Activated naive CD4-positive, alpha-beta T cell (primary cell): ENCODE measurements around the gene CCSAP.
A peak's percentile ranks its signal among the peaks of the same experiment; 100 is the strongest.

Experiments used
- DNase-seq, 4 experiments: peaks; one replicate each; lab custom pipeline; 2025; lab: John Stamatoyannopoulos, UW

CCSAP gene

DNA sequence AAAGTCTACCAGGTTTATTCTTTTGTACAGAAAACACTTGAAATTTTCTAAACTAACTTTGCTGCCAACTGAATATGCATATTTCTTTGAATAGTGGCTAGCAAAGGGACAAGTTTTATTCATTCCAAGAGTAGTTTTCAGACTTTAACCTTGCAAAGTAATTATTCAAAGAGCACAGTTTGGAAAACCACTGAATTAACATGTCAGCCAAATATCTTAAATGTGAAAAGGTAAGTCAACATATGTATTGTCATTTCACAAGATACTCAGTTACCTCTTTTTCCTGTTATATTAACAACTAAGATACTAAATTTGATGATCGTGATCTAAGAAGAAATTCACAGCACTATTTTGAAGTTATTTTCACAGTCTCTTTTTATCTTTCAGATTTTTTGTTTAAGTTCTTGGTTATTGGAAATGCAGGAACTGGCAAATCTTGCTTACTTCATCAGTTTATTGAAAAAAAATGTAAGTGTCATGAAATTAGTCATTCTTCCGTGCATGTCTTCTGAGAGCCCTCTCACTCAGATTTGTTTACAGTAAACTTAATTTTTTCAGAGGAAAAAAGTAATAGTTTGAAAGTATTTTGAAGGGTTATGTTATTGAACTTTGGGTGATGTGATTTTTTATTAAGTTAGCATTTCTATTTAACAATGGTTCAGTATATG is 56.6 kb downstream of the CCSAP start:
- no peak for DNase-seq

DNA sequence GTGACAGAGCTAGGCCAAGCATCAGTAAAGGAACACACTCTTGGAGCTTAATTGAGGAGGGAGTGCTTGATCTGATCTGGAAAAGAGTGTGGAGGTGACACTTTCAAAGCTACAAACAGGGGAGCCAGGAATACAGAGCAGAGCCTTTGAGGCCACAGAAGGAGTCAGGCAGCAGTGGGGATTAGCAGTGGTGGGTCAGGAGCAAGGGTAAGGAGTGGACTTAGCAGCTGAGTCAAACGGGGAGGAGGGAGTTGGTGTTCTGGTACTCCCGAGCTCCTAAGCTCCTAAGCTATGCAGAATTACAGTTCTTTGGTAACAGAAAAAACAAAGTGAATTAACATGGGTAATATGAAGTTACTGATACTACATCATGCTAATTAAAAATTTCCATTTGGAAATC is 57.4 kb downstream of the CCSAP start:
- no peak for DNase-seq

DNA sequence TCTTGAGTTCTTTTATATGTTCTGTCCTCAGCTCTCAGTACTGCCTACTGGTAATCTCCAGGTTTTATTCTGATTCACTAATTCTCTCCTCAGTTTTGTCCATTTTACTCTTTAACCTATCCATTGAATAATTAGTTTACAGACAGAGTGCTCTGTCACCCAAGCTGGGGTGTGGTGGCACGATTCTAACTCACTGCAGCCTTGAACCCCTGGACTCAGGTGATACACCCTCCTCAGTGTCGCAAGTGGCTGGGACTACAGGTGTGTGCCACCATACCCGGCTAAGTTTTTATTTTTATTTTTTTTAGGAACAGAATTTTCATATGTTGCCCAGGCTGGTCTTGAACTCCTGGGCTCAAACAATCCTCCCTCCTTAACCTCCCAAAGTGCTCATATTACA is 58.0 kb downstream of the CCSAP start:
- DNase-seq = no peak

DNA sequence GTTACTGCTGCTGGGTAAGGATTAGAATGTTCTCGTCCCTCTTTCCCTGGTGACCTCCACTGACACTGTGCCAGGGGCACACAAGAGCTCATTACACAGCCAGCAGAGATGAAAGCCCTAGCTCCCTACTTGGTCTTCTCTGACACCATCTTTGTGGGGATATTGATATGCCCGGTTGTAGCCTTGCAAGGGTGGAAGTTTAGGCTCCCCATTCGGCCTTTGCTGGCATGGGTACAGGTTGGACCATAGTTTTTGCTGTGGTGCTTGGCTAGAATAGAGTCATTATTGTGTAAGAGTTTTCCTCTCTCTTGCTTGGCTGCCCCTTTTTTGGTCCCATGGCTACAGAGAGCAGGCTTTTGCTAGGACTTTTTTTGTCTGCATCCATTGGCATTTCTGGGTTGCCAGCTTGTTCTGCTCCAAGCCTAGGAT is 59.6 kb downstream of the CCSAP start:
- DNase-seq = no peak

DNA sequence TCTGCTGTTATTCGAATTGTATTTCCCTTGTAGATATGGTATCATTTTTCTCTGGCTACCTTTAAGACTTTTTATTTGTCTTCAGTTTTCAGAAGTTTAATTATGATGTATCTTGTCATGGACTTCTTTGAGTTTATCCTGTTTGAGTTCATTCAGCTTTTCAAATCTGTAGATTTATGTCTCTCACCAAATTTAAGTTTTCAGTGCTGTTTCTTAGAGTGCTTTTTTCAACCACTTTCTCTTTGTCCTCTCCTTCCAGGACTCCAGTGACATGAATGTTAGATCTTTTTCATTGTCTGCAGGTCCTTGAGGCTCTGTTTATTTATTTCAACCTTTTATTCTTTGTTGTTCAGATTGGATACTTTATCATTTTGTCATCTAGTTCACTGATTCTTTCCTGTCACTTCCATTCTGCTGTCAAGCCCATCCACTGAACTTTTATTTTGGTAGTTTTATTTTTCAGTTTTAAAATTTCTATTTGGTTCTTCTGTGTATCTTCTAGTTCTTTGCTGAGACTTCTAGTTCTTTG is 60.5 kb downstream of the CCSAP start:
- DNase-seq = no peak

DNA sequence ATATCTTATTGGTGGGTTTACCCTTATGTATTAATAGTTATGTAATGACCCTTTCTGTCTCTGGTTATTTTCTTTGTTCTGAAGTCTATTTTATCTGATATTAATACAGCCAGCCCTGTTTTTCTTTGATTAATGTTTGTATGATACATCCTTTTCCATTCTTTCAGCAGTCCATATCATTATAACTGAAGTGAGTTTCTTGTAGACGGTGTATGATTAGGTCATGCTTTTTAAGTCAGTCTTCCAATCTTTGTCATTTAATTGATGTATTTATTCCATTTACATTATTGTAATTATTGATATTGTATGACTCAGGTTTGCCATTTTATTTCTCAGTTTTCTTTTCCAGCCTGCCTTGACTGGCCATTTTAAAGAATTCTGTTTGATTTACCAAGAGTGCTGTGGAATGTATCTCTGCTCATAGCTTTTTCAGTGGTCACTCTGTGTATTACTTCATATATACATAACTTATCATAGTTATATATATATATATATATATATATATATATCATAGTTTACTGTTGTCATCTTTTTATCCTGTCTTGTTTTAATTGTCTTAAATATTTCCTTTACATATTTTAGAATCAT is 61.4 kb downstream of the CCSAP start:
- no peak for DNase-seq

DNA sequence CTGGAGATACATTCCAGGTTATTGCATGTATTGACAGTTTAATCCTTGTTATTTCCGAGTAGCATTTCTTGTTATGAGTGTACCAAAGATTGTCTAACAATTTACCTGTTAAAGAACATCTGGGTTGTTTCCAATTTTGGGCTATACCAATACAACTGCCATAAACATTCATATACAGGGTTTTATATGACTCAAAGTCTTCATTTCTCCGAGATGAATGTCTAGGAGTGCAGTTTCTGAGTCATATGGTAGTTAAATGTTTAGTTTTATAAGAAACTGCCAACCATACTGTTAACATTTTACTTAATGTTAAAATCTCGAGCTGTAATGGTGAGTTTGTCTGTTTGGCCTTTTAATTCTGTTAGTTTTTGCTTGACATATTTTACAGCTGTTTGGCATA is 61.9 kb downstream of the CCSAP start:
- DNase-seq = no peak

DNA sequence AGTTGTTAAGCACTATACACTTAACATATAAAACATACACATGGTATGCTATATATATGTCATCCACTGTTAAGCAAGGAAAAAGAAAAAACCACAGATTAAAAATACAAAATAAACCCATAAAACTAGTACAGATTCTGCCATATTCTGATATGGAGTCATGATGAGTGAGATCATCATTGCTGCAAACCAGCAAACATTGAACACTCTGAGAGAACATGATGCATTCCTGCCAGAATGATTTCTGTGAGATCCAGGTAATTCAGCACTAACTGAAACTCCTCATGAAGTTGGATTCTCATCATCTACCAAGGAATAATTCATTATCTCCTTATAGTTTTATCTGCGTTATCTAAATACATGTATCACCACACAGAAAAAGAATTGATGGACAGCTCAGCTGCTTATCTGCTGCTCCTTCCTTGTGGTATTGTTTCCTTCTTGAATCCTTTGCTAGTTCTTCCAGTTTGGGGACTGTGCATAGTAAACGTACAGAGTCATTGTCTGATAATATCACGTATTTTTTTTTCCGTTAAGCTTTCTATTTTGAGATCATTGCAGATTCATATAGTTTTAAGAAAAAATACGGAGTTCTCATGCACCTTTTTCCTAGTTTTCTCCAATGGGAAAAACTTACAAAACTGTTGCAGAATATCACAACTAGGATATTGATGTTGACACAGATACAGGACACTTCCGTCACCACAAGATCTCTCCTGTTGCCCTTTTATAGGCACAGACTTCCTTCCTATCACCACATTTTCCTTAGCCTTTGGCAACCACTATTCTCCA is 62.6 kb downstream of the CCSAP start:
- no peak for DNase-seq

DNA sequence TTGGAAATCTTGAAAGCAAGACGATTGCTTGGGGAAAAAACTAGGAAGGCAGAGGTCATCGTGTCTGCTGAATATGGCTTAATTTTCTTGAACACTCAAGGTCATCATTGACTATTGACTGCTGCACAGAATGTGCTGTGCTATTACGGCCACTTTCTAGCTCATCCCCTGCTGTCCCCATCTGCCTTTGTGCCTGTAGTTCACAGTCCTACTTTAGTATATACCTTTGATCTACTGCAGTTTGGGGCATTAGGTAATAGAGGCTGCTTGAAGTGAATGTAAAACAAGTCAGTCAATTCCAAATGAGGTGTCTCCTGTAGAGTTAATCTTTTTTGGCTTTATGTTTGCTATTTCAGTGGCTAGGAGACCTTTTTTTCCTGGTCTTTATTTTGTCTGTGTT is 63.6 kb downstream of the CCSAP start:
- no peak for DNase-seq

DNA sequence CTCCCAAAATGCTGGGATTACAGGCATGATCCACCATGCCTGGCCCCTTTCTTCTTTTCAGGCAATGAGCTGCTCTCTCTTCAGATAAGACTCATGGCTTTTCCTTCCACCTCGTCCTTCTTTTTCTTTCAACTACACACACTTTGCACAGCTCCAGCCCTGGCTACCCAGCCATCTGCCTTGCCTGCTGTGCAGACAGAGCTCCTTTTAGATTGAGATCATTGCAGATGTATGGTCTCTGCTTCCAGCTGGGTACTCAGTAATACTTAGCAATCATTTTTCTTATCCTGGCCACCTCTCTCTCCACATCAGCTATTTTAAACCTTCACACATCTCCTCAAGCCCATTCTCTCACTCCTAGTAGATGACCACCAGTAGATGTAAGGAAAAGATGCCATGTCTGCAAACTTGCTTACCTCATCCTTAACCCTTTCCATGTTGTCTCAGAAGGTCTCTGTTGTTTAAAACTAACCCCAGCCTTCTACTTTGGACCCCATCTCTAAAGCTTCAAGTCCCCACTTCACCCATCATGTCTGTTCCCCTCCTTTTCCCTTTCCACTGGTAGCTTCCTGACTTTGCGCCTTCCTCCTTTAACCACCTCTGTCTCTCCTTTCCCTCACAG is 64.6 kb downstream of the CCSAP start:
- no peak for DNase-seq

DNA sequence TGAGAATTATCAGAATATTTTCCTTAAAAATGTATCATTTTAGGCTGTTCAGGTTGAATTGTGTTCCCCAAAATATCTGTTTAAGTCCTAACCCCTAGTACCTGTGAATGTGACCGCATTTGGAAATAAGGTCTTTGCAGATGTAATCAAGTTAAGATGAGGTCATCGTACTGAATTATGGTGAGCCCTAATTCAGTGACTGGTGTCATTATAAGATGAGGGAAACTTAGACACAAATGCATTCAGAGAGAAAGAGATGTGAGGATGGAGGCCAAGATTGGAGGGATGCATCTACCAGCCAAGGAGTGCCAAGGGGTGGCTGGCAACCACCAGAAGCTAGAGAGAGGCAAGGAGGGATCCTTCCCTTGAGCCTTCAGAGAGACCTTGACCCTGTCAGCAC is 67.8 kb downstream of the CCSAP start:
- no peak for DNase-seq

DNA sequence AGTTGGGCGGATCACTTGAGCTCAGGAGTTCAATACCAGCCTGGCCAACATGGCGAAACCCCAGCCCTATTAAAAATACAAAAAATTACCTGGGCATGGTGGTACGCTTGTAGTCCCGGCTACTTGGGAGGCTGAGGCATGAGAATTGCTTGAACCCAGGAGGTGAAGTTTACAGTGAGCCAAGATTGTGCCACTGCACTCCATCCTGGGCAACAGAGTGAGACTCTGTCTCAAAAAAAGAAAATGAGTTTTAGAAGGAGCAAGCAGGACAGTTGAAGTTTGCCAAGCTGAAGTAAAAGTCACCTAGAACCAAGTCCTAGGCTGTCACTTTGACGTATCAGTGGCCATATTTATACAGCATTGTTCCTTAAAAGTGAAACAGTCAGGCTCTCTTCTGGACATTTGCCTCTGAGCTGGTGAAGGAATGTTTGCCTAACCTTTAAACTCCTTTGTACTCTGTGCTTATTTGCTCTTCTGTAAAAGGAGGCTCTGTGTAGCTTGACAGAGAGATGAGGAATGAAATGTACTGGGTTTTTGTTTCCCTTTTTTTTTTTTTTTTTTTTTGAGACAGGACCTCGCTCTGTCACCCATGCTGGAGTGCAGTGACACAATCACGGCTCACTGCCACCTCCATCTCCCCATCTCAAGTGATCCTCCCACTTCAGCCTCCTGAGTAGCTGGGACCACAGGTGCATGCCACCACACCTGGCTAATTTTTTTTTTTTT is 69.2 kb downstream of the CCSAP start:
- no peak for DNase-seq

DNA sequence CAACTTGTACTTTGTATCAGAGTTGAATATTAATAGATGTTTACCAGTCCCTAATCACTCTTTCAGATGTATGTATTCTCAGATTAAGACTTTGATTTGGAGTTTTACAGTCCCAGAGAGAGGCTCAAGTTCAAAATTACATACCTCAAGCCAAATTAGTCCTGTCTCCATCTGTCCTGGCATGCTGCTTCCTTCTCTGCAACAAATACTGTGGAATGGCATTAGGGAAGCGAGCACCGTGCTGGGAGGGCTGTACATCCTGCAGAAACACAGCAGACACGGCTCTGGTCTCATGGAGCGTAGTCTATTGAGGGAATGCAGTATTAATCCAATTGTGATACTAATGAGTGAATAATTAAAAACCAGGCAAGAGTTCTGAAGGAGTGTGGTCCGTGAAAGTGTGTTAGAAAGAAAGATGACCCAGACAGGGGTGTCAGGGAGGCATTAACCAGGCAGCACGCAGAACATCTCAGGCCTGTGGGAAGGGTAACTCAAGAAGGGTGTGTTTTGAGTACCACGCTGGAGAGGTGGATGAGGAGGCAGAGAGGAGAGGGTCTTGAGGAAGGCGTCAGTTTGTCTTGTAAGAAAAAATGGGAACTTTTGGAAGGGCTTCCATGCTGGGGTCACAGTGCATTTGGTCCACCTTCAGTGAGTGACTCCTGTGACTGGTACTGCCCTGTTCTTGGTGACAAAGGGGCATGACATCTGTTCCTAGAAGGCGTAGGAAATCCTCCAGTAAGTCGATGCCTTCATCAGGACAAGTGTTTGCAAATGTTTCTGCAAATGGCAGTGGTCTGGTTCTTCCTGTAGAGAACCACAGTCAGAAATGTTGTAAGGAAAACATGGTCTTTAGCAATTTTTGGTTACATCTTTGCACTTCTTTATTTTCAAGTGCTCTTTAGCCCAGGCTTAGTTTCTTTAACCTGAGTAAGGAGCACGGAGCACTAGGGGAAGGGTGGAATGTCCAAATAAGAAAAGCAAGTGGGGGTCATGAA is 70.4 kb downstream of the CCSAP start:
- DNase-seq = no peak

DNA sequence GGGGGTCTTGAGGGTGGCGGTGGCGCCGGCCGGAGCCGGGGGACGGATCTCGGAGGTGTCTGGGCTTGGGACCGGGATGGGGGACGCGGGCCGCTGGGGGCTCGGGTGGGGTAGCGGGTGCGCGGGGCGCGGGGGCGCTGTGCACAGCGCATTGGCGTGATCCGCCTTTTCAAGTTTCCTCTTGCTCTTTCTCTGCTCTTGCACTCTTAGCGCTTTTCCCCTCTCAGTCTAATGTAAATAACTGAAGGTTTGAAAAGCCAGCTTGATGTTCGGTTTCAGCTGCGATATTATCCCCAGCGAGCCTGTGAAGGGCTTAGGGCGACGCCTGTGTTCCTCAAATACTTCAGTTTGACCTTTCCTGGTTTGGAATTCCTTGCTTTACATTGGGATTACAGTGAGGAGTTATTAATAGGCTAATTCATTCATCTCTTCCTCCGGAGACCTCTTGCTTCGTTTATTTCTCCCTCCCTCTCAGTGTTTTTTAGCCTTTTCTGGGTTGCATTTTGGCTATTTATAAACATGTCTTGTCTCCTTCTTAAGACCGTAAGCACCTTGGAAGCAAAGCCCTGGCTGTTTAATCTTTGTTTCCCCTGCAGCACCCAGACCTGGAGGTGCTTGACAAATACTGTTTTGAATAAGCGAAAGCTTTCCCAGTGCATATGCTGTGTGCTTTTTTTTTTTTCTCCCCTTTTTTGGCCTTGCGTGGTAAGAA is 71.2 kb downstream of the CCSAP start:
- DNase-seq = peak in 1 of 4 experiments; percentile 35
